Suprapubic skin (tissue), 4 donors: ENCODE data around the gene FKBP2. TPM values are rescaled to one million over a fixed set of nuclear protein-coding genes. Genes with fewer than 3 reads are reported as not detected.

ENCODE experiments used
- DNase-seq, 2 donors: peaks; one replicate each; pipeline ENCODE4 v3.0.0-alpha.2; 2019; ENCODE audit warnings: low spot score in 2 of 2
- H3K27ac ChIP-seq: fragments of 200-600 bp; sonication (generic); one replicate; pipeline ENCODE4 v1.5.1; 2019
- H3K27me3 ChIP-seq: fragments of 200-600 bp; sonication (generic); one replicate; pipeline ENCODE4 v1.5.1; 2019
- H3K36me3 ChIP-seq: fragments of 200-600 bp; sonication (generic); one replicate; pipeline ENCODE4 v1.5.1; 2019
- H3K4me1 ChIP-seq: fragments of 200-600 bp; sonication (generic); one replicate; pipeline ENCODE4 v1.5.1; 2019
- H3K4me3 ChIP-seq: fragments of 200-600 bp; sonication (generic); one replicate; pipeline ENCODE4 v1.5.1; 2019; ENCODE audit warnings: mild to moderate bottlenecking
- H3K9me3 ChIP-seq: fragments of 200-600 bp; sonication (generic); one replicate; pipeline ENCODE4 v1.5.1; 2019
- CTCF ChIP-seq, 2 donors: fragments of 200-600 bp in 1 of 2; fragments of 450-650 bp in 1 of 2; sonication (generic) in 1 of 2; IDR thresholded peaks; one replicate each; pipeline ENCODE4 v1.5.1; 2016 to 2019; ENCODE audit warnings: antibody characterized with exemption in 2 of 2, mild to moderate bottlenecking in 1 of 2, moderate library complexity in 1 of 2
- EP300 ChIP-seq: sonication (generic); formaldehyde crosslinking; IDR thresholded peaks from one replicate; pipeline ENCODE4 v1.6.1; 2017; ENCODE audit warnings: antibody characterized with exemption
- POLR2A ChIP-seq, 2 donors: fragments of 450-650 bp; IDR thresholded peaks; one replicate each; pipeline ENCODE4 v1.6.1; 2017; ENCODE audit warnings: antibody characterized with exemption in 2 of 2, mild to moderate bottlenecking in 2 of 2, moderate library complexity in 2 of 2
- POLR2AphosphoS5 ChIP-seq, 3 donors: sonication (generic); formaldehyde crosslinking; IDR thresholded peaks; one replicate each; pipeline ENCODE4 v1.6.1; 2017; ENCODE audit warnings: antibody characterized with exemption in 3 of 3
- WGBS: methylation state at CpG from one replicate; pipeline ENCODE4 v1.1.5; 2018; 5-methylcytosine and 5-hydroxymethylcytosine counted together
- total RNA-seq, 4 donors: library from RNA; depleted of rRNA; stranded (reverse); fragments of >200 nt; gene quantifications; one replicate each; pipeline ENCODE4 v1.1.0, GENCODE V29; 2016

Gene FKBP2
- total RNA-seq, 4 donors from 2014 or later, result 43.9 to 64.7 (median 53.4) TPM

- peaks cover 33% of the 10 kb centered on the region for H3K4me1 ChIP-seq
- H3K4me3 ChIP-seq, result peak overlapping the region; percentile 85
These were observed 12.1 kb downstream of the FKBP2 start for GRCh38 chr11:64253043-64253442.

GRCh38 chr11:64253481-64253880, 12.6 kb downstream of the FKBP2 start:
- Histone ChIP-seq H3K9me3 (no peaks in the 10 kb centered on the region), H3K36me3 (peaks cover 41% of the 10 kb centered on the region), H3K27me3 (no peaks in the 10 kb centered on the region), H3K27ac (no peak overlapping the region), H3K4me1 (peaks cover 33% of the 10 kb centered on the region), H3K4me3 (no peak overlapping the region)
- WGBS, result 52% methylated on average over 2 of the region's 5 CpGs
- no peak for DNase-seq
- TF ChIP-seq POLR2A (IDR thresholded peaks at IDR 0.05) (no peak), EP300 (no peak), POLR2AphosphoS5 (IDR thresholded peaks at IDR 0.05) (no peak), CTCF (IDR thresholded peaks at IDR 0.05) (no peak)

More at GRCh38 chr11:64253043-64253442, 12.1 kb downstream of the FKBP2 start:
- TF ChIP-seq CTCF (IDR thresholded peaks at IDR 0.05) (no peak), POLR2AphosphoS5 (IDR thresholded peaks at IDR 0.05) (no peak), POLR2A (IDR thresholded peaks at IDR 0.05) (no peak), EP300 (no peak)
- H3K36me3 ChIP-seq, result peaks cover 37% of the 10 kb centered on the region
- no peak for DNase-seq
- 100% methylated on average over 2 of the region's 8 CpGs for WGBS
- H3K27me3 ChIP-seq, result no peaks in the 10 kb centered on the region
- no peak overlapping the region for H3K27ac ChIP-seq
- no peaks in the 10 kb centered on the region for H3K9me3 ChIP-seq

- no peak overlapping the region for H3K27ac ChIP-seq
- no peaks in the 10 kb centered on the region for H3K27me3 ChIP-seq
- peaks cover 33% of the 10 kb centered on the region for H3K4me1 ChIP-seq
- no peaks in the 10 kb centered on the region for H3K9me3 ChIP-seq
- no peak for TF ChIP-seq EP300
- no peak for TF ChIP-seq POLR2AphosphoS5 (IDR thresholded peaks at IDR 0.05)
- no peak for TF ChIP-seq POLR2A (IDR thresholded peaks at IDR 0.05)
- no peak for TF ChIP-seq CTCF (IDR thresholded peaks at IDR 0.05)
- WGBS, result 80% methylated on average over 1 of the region's 7 CpGs
- no peak for DNase-seq
- peaks cover 50% of the 10 kb centered on the region for H3K36me3 ChIP-seq
- no peak overlapping the region for H3K4me3 ChIP-seq
These were observed 13.4 kb downstream of the FKBP2 start for GRCh38 chr11:64254326-64254725.

- Histone ChIP-seq H3K4me1 (peaks cover 32% of the 10 kb centered on the region), H3K36me3 (peaks cover 61% of the 10 kb centered on the region), H3K27me3 (no peaks in the 10 kb centered on the region), H3K9me3 (no peaks in the 10 kb centered on the region), H3K27ac (no peak overlapping the region), H3K4me3 (no peak overlapping the region)
- no peak for DNase-seq
- TF ChIP-seq CTCF (IDR thresholded peaks at IDR 0.05) (no peak), EP300 (no peak), POLR2A (IDR thresholded peaks at IDR 0.05) (no peak), POLR2AphosphoS5 (IDR thresholded peaks at IDR 0.05) (no peak)
- 91% methylated on average over 17 of the region's 35 CpGs for WGBS
These were observed 14.5 kb downstream of the FKBP2 start for GRCh38 chr11:64255135-64256128.

- Histone ChIP-seq H3K27me3 (no peaks in the 10 kb centered on the region), H3K4me3 (no peak overlapping the region), H3K9me3 (no peaks in the 10 kb centered on the region), H3K27ac (no peak overlapping the region), H3K4me1 (peaks cover 24% of the 10 kb centered on the region), H3K36me3 (peaks cover 66% of the 10 kb centered on the region)
- TF ChIP-seq EP300 (no peak), POLR2A (IDR thresholded peaks at IDR 0.05) (no peak), CTCF (IDR thresholded peaks at IDR 0.05) (no peak), POLR2AphosphoS5 (IDR thresholded peaks at IDR 0.05) (no peak)
- WGBS, result 30% methylated on average over 2 of the region's 15 CpGs
- DNase-seq, result no peak
These were observed 15.4 kb downstream of the FKBP2 start for GRCh38 chr11:64256300-64256699.
